ENCODE results near the gene ERC2. TPM values are rescaled to one million over a fixed set of nuclear protein-coding genes. Genes with fewer than 3 reads are reported as not detected.

The ERC2 gene
- polyA plus RNA-seq, 2 of the 4 experiments (the other 2 are of a cell fraction): 0.16 TPM; not detected in 1

DNA sequence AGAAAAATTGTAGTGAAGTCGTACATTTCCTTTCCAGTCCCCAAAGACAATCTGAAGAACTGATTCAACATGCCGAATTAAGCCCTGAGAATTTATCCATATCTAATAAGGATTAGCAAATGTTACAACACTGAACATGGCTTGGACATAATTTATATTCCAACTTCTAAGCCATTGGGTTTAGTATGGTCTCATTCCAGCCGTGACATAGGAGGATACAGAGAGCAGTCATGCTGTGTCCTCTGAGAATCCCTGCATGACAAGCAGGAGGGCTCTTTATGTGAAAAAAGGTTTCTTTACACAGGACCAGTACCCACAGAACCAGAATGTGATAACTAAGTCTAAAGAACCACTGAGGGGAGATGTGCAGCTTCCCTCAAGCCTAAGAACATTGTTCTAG lies 749.3 kb downstream of the ERC2 start:
- 2% methylated on average over 3 of the region's 3 CpGs for WGBS (ENCODE audit: missing lambda C conversion rate)
- Histone ChIP-seq H3K4me2 (no peak overlapping the region), H3K27ac (no peak overlapping the region), H3K4me3 (no peak overlapping the region), H3K9me3 (no peaks in the 10 kb centered on the region), H3K4me1 (no peaks in the 10 kb centered on the region)
- FAIRE-seq: no peak
- TF ChIP-seq EHF (CRISPR knock-in tag; IDR thresholded peaks at IDR 0.05) (no peak), KDM1A (IDR thresholded peaks at IDR 0.05; ENCODE audit: low read depth) (no peak), TFCP2L1 (CRISPR knock-in tag; IDR thresholded peaks at IDR 0.05) (no peak), JUNB (IDR thresholded peaks at IDR 0.05) (no peak), RCOR1 (IDR thresholded peaks at IDR 0.05; ENCODE audit: low read depth, low read length) (no peak), HEYL (CRISPR knock-in tag; IDR thresholded peaks at IDR 0.05) (no peak), CEBPB (IDR thresholded peaks at IDR 0.05) (no peak), ZNF302 (CRISPR knock-in tag; IDR thresholded peaks at IDR 0.05) (no peak), HOXA7 (CRISPR knock-in tag; IDR thresholded peaks at IDR 0.05) (no peak), MAZ (IDR thresholded peaks at IDR 0.05; ENCODE audit: borderline replicate concordance, low read depth, low read length) (no peak), RAD21 (conservative IDR thresholded peaks at IDR 0.05 in 1 of 2, IDR thresholded peaks at IDR 0.05 in 1 of 2) (no peak), POLR2AphosphoS2 (conservative IDR thresholded peaks at IDR 0.05; ENCODE audit: low read length) (no peak), TP53 (CRISPR knock-in tag; IDR thresholded peaks at IDR 0.05) (no peak), ZFP36 (IDR thresholded peaks at IDR 0.05; ENCODE audit: borderline replicate concordance, partially characterized antibody) (no peak)
- TF ChIP-seq, protein P1, sequence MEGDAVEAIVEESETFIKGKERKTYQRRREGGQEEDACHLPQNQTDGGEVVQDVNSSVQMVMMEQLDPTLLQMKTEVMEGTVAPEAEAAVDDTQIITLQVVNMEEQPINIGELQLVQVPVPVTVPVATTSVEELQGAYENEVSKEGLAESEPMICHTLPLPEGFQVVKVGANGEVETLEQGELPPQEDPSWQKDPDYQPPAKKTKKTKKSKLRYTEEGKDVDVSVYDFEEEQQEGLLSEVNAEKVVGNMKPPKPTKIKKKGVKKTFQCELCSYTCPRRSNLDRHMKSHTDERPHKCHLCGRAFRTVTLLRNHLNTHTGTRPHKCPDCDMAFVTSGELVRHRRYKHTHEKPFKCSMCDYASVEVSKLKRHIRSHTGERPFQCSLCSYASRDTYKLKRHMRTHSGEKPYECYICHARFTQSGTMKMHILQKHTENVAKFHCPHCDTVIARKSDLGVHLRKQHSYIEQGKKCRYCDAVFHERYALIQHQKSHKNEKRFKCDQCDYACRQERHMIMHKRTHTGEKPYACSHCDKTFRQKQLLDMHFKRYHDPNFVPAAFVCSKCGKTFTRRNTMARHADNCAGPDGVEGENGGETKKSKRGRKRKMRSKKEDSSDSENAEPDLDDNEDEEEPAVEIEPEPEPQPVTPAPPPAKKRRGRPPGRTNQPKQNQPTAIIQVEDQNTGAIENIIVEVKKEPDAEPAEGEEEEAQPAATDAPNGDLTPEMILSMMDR (IDR thresholded peaks at IDR 0.05): no peak
- TF ChIP-seq, protein P2, sequence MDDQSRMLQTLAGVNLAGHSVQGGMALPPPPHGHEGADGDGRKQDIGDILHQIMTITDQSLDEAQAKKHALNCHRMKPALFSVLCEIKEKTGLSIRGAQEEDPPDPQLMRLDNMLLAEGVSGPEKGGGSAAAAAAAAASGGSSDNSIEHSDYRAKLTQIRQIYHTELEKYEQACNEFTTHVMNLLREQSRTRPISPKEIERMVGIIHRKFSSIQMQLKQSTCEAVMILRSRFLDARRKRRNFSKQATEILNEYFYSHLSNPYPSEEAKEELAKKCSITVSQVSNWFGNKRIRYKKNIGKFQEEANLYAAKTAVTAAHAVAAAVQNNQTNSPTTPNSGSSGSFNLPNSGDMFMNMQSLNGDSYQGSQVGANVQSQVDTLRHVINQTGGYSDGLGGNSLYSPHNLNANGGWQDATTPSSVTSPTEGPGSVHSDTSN (IDR thresholded peaks at IDR 0.05): no peak
- TF ChIP-seq, protein P3, sequence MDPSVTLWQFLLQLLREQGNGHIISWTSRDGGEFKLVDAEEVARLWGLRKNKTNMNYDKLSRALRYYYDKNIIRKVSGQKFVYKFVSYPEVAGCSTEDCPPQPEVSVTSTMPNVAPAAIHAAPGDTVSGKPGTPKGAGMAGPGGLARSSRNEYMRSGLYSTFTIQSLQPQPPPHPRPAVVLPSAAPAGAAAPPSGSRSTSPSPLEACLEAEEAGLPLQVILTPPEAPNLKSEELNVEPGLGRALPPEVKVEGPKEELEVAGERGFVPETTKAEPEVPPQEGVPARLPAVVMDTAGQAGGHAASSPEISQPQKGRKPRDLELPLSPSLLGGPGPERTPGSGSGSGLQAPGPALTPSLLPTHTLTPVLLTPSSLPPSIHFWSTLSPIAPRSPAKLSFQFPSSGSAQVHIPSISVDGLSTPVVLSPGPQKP (IDR thresholded peaks at IDR 0.05; ENCODE audit: low read depth, low read length): no peak
- CTCF ChIA-PET: no interaction called here
- ATAC-seq: no peak
- no peak for DNase-seq (ENCODE audit: low read depth in 1 of 2, low spot score in 1 of 2)
- POLR2A ChIA-PET: no interaction called here

DNA sequence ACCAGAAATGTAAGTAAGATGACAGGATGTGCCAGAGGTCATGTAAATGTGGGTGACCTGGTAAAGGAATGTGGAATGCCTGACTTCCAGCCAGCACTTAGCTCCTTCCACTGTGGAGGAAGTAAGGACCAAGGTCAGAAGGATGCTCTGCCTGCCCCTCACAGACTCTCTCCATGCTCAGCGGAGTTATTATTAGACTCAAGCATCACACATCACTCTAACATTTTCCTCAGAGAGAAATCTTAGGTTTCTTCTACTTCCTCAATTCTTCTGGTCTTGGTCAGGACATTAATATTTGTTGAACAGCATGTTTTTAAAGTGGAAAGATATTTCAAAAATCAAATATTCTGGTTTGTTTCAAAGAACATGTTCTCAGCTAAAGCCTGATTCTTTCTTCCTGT lies 749.7 kb downstream of the ERC2 start:
- ATAC-seq: no peak
- FAIRE-seq: no peak
- no peak overlapping the region for H3K27ac ChIP-seq
- no peak for DNase-seq (ENCODE audit: low read depth in 1 of 2, low spot score in 1 of 2)
- no peak overlapping the region for H3K4me3 ChIP-seq
- CTCF ChIA-PET: no interaction called here
- H3K9me3 ChIP-seq: no peaks in the 10 kb centered on the region
- no peak overlapping the region for H3K4me2 ChIP-seq
- no peaks in the 10 kb centered on the region for H3K4me1 ChIP-seq
- 4% methylated on average over 1 of the region's 1 CpG for WGBS (ENCODE audit: missing lambda C conversion rate)
- POLR2A ChIA-PET: no interaction called here
- TF ChIP-seq, protein P2 (IDR thresholded peaks at IDR 0.05): no peak
- TF ChIP-seq TFCP2L1 (CRISPR knock-in tag; IDR thresholded peaks at IDR 0.05) (no peak), MAZ (IDR thresholded peaks at IDR 0.05; ENCODE audit: borderline replicate concordance, low read depth, low read length) (no peak), RCOR1 (IDR thresholded peaks at IDR 0.05; ENCODE audit: low read depth, low read length) (no peak), ZNF302 (CRISPR knock-in tag; IDR thresholded peaks at IDR 0.05) (no peak), HOXB13 (CRISPR knock-in tag; IDR thresholded peaks at IDR 0.05; ENCODE audit: low read depth) (no peak), ZC3H11A (IDR thresholded peaks at IDR 0.05) (no peak), CBX2 (IDR thresholded peaks at IDR 0.05; ENCODE audit: borderline replicate concordance, low read depth) (no peak), POLR2AphosphoS2 (conservative IDR thresholded peaks at IDR 0.05; ENCODE audit: low read length) (no peak), SREBF2 (IDR thresholded peaks at IDR 0.05) (no peak), EHF (CRISPR knock-in tag; IDR thresholded peaks at IDR 0.05) (no peak), TP53 (CRISPR knock-in tag; IDR thresholded peaks at IDR 0.05) (no peak), ZFP36 (IDR thresholded peaks at IDR 0.05; ENCODE audit: borderline replicate concordance, partially characterized antibody) (no peak), RNF2 (IDR thresholded peaks at IDR 0.05; ENCODE audit: borderline replicate concordance, low read depth) (no peak), JUNB (IDR thresholded peaks at IDR 0.05) (no peak)
- TF ChIP-seq, protein P4, sequence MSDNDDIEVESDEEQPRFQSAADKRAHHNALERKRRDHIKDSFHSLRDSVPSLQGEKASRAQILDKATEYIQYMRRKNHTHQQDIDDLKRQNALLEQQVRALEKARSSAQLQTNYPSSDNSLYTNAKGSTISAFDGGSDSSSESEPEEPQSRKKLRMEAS (IDR thresholded peaks at IDR 0.05): no peak
- TF ChIP-seq, protein P5, sequence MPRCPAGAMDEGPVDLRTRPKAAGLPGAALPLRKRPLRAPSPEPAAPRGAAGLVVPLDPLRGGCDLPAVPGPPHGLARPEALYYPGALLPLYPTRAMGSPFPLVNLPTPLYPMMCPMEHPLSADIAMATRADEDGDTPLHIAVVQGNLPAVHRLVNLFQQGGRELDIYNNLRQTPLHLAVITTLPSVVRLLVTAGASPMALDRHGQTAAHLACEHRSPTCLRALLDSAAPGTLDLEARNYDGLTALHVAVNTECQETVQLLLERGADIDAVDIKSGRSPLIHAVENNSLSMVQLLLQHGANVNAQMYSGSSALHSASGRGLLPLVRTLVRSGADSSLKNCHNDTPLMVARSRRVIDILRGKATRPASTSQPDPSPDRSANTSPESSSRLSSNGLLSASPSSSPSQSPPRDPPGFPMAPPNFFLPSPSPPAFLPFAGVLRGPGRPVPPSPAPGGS (IDR thresholded peaks at IDR 0.05): no peak
- TF ChIP-seq, protein P6, sequence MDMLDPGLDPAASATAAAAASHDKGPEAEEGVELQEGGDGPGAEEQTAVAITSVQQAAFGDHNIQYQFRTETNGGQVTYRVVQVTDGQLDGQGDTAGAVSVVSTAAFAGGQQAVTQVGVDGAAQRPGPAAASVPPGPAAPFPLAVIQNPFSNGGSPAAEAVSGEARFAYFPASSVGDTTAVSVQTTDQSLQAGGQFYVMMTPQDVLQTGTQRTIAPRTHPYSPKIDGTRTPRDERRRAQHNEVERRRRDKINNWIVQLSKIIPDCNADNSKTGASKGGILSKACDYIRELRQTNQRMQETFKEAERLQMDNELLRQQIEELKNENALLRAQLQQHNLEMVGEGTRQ (IDR thresholded peaks at IDR 0.05): no peak
- TF ChIP-seq, protein P7, sequence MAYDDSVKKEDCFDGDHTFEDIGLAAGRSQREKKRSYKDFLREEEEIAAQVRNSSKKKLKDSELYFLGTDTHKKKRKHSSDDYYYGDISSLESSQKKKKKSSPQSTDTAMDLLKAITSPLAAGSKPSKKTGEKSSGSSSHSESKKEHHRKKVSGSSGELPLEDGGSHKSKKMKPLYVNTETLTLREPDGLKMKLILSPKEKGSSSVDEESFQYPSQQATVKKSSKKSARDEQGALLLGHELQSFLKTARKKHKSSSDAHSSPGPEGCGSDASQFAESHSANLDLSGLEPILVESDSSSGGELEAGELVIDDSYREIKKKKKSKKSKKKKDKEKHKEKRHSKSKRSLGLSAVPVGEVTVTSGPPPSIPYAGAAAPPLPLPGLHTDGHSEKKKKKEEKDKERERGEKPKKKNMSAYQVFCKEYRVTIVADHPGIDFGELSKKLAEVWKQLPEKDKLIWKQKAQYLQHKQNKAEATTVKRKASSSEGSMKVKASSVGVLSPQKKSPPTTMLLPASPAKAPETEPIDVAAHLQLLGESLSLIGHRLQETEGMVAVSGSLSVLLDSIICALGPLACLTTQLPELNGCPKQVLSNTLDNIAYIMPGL (CRISPR knock-in tag; IDR thresholded peaks at IDR 0.05; ENCODE audit: borderline replicate concordance): no peak
